SJCRH30 (cell line): ENCODE results near the gene STK11. TPM values are rescaled to one million over a fixed set of nuclear protein-coding genes. Genes with fewer than 3 reads are reported as not detected.
A peak's percentile ranks its signal among the peaks of the same experiment; 100 is the strongest.

ENCODE experiments used
- DNase-seq, 2 experiments: peaks; one replicate each; pipeline ENCODE4 v3.0.0-alpha.2; 2015 to 2020
- H3K27ac ChIP-seq: fragments of 250-450 bp; sonication (Bioruptor Pico); 2 replicates; pipeline ENCODE4 v1.5.1; 2020; ENCODE audit warnings: mild to moderate bottlenecking, moderate library complexity
- H3K27me3 ChIP-seq: fragments of 250-450 bp; sonication (Bioruptor Pico); 2 replicates; pipeline ENCODE4 v1.5.1; 2020; ENCODE audit warnings: mild to moderate bottlenecking, moderate library complexity
- H3K36me3 ChIP-seq: fragments of 250-450 bp; sonication (Bioruptor Pico); 2 replicates; pipeline ENCODE4 v1.5.1; 2020; ENCODE audit warnings: mild to moderate bottlenecking, moderate library complexity
- H3K4me1 ChIP-seq: fragments of 250-450 bp; sonication (Bioruptor Pico); 2 replicates; pipeline ENCODE4 v1.5.1; 2020; ENCODE audit warnings: mild to moderate bottlenecking, moderate library complexity
- H3K4me3 ChIP-seq: fragments of 250-450 bp; sonication (Bioruptor Pico); 2 replicates; pipeline ENCODE4 v1.5.1; 2020; ENCODE audit warnings: mild to moderate bottlenecking, moderate library complexity
- H3K9me3 ChIP-seq: fragments of 250-450 bp; sonication (Bioruptor Pico); replicated peaks from 2 replicates; pipeline ENCODE4 v1.5.1; 2020; ENCODE audit warnings: mild to moderate bottlenecking, moderate library complexity
- total RNA-seq: library from RNA; depleted of rRNA; stranded (reverse); fragments of >200 nt; shearing (Covaris generic); gene quantifications from 2 replicates; pipeline ENCODE4 v1.2.3, GENCODE V29; 2014

Gene STK11
- total RNA-seq, 1 experiment from 2014 or later: 43.6 TPM

DNA sequence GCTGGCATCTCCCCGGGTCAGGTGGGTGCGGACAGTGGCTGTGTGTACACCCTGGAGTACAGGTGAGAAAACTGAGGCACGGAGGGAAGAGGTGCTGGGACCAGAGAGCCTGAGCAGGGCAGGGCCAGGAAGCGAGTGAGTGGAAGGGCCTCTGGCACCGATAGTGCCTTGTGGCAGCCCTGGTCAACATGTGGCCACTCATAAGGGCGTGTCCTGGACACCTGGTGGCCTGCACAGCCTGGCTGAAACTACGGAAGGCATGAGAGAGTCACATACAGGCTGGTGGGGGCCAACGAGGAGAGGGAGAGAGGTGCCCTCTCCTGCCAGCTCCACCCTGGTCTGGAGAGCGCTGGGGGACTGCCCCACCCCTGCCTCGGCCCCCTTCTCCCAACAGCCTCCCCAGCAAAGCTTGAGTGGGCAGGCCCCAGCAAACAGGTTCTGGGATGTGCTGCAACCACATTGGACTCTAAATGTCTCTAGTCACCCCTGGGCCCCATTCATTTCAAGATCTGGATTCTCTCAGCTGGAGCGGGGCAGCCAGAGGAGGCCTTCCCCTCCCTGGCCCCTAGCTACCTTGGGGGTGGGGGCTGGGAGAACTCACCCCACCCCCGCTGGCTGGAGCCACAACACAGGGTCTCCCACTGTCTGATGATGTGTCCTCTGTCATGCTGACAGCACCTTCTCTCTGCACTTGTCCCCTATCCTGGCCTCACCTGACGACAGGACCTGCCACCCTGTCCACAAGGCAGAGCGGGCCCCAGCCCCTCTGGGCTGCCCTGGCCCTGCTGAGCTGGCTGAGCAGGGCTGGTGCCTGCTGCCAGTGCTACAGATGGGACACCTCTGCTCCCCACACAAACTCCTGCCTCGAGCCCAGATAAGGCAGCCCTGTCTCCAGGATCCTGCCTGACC is 26.4 kb downstream of the STK11 start:
- no peaks in the 10 kb centered on the region for H3K27me3 ChIP-seq
- peaks cover 11% of the 10 kb centered on the region for H3K36me3 ChIP-seq
- H3K4me1 ChIP-seq: peaks cover 11% of the 10 kb centered on the region; the same call in 1 of the 2 replicates
- no peak overlapping the region for H3K4me3 ChIP-seq
- H3K27ac ChIP-seq: peak overlapping the region; percentile 17; the same call in 1 of the 2 replicates
- H3K9me3 ChIP-seq: no peaks in the 10 kb centered on the region
- DNase-seq: no peak

DNA sequence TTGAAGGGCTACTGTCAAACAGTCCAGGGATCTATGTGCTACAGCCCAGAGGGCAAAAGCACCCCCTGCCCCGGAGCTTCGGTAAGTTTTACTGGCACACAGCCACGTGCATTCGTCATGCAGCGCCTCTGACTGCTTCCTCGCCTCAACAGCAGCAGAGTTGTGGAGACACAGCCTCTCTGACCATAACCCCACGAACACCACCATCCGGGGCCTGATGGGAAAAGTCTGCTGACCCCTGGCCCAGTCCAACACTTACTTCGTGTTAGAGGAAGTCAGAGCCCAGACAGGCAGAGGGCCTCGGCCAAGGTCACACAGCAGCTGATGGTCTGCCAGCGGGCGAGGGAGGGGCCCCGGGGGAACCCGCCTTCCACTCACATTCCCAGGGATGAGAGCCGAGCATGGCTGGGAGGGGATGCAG is 27.1 kb downstream of the STK11 start:
- no peaks in the 10 kb centered on the region for H3K9me3 ChIP-seq
- H3K27me3 ChIP-seq: no peaks in the 10 kb centered on the region
- H3K27ac ChIP-seq: peak overlapping the region; percentile 17; the same call in 1 of the 2 replicates
- peaks cover 5% of the 10 kb centered on the region for H3K36me3 ChIP-seq
- H3K4me3 ChIP-seq: no peak overlapping the region
- DNase-seq: peak; percentile 51 to 57
- H3K4me1 ChIP-seq: peaks cover 11% of the 10 kb centered on the region; the same call in 1 of the 2 replicates

DNA sequence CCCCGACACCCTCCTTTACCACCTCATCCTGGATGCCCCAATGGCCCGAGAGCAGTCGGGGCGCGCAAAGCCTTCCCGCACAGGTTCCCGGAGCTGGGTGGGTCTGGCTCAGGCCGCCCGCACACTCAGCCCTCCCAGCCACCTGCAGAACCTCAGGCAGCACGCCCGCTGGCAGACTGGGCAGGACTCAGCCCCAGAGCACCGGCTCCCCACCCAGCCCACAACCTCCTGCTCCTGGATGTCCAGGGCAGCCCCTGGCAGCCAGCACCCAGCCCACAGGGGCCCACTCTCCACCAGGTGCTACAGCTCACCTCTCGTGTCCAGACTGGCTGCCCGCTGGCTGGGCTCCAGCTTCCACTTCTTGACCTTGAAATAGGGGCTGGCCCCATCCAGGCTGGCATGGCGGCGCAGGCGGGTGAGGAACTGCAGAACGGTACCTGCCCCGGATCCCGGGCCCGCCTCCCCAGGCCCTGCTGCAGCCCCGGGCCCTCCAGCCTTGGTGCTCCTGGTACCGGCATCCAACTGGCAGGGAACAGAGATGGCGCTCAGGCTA is 27.6 kb downstream of the STK11 start:
- peak overlapping the region; percentile 17; the same call in 1 of the 2 replicates for H3K27ac ChIP-seq
- no peaks in the 10 kb centered on the region for H3K9me3 ChIP-seq
- no peak overlapping the region for H3K4me3 ChIP-seq

DNA sequence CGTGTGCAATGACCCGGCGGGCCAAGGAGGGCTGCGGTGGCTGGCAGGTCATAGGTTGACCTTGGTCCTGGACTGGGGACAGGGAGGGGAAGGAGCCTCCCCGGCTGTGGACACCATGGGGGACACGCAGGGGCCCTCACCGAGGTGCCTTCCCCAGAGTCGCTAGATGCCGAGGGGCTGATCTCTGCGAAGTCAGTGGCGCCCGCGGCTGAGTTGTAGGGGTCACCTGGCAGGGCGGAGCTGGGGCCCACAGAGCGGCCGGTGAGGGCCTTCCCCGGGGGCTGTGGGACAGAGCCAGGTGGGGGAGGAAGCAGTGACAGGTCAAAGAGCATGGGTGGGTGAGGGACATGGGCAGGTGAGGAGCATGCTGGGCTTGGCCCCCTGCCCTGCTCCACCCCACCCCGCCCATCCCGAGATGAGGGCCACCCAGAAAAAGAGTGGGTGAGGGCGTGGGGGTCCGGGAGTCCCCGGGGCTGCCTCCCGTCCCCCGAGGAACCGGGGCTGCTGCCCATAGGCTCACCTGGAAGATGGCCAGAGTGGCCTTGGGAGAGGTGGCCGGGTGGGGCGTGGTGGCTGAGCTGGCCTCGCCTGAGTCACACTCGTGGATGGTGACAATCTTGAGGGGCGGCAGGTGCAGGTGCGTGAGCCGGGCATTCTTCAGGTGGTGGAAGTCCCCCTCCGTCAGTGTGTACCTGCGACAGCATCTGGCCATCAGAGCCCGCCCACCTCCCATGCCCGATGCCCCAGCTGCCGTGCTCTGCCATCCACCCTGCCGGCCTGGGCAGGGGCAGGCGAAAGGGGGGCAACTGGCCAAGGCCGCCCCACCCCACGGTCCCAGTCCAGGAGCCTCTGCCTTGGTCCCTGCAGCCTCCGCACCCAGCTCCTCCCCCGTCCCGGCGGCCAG is 28.7 kb downstream of the STK11 start:
- peaks cover 11% of the 10 kb centered on the region; the same call in 1 of the 2 replicates for H3K4me1 ChIP-seq
- no peak overlapping the region for H3K27ac ChIP-seq
- no peak overlapping the region for H3K4me3 ChIP-seq
- no peaks in the 10 kb centered on the region for H3K36me3 ChIP-seq
- no peaks in the 10 kb centered on the region for H3K9me3 ChIP-seq
- peaks cover 4% of the 10 kb centered on the region; the same call in 1 of the 2 replicates for H3K27me3 ChIP-seq
- no peak for DNase-seq

More for the DNA sequence above, 27.6 kb downstream of the STK11 start:
- H3K27me3 ChIP-seq: peaks cover 1% of the 10 kb centered on the region; the same call in 1 of the 2 replicates
- peaks cover under 1% of the 10 kb centered on the region for H3K36me3 ChIP-seq
- no peak for DNase-seq
- H3K4me1 ChIP-seq: peaks cover 11% of the 10 kb centered on the region; the same call in 1 of the 2 replicates

DNA sequence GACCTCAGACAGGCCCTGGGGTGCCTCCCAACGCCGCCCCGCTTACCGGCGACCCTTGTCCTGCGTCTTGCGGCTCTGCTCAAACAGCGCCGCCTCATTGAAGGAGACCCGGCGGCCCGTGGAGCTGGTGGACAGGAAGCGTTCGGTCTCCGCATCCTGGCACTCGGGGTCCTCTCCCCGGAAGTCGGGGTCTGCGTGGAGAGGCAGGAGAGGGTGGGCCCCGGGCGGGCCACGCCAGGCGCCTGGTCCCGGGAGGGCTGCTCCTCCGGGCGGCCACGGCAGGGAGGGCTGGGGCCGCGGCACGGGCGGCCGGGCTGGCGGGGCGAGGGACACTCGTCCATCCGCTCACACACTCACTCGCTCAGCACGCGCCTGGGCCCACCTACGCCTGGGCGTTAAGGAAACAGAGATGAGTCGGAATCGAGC is 29.4 kb downstream of the STK11 start:
- no peaks in the 10 kb centered on the region for H3K36me3 ChIP-seq
- H3K27me3 ChIP-seq: peaks cover 4% of the 10 kb centered on the region; the same call in 1 of the 2 replicates
- no peaks in the 10 kb centered on the region for H3K9me3 ChIP-seq
- DNase-seq: no peak
- no peak overlapping the region for H3K4me3 ChIP-seq
- no peak overlapping the region for H3K27ac ChIP-seq
- peaks cover 11% of the 10 kb centered on the region; the same call in 1 of the 2 replicates for H3K4me1 ChIP-seq

GRCh38 chr19:1235625-1236538 is 30.3 kb downstream of the STK11 start:
- Histone ChIP-seq H3K36me3 (no peaks in the 10 kb centered on the region), H3K27me3 (peaks cover 4% of the 10 kb centered on the region; the same call in 1 of the 2 replicates), H3K4me1 (peaks cover 12% of the 10 kb centered on the region; the same call in 1 of the 2 replicates), H3K4me3 (peak overlapping the region; percentile 61), H3K27ac (no peak overlapping the region), H3K9me3 (no peaks in the 10 kb centered on the region)
- DNase-seq: no peak

DNA sequence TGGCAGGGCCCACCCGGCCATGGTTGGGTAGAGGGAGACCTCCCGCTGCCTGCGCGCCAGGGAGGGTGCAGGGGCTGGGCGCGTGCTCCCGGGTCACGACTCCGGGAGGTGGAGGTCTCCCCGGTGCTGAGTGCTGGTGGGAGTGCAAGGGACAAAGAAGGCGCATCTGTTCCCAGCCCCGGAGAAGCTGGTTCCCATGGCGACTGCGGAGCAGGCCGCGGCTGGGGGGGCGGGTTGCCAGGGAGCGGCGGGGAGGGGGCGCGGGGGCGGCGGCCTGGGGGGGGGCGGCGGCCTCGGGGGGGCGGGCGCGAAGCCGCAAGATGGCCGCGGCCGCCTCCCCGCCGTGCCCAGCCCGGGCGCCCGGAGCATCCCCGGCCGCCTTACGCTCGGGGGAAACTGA is 31.0 kb downstream of the STK11 start:
- H3K36me3 ChIP-seq: no peaks in the 10 kb centered on the region
- H3K4me1 ChIP-seq: peaks cover 14% of the 10 kb centered on the region; the same call in 1 of the 2 replicates
- H3K27me3 ChIP-seq: peaks cover 4% of the 10 kb centered on the region; the same call in 1 of the 2 replicates
- no peak overlapping the region for H3K27ac ChIP-seq
- H3K4me3 ChIP-seq: peak overlapping the region; percentile 61
- no peaks in the 10 kb centered on the region for H3K9me3 ChIP-seq
- DNase-seq: peak in 1 of 2 experiments; percentile 42

DNA sequence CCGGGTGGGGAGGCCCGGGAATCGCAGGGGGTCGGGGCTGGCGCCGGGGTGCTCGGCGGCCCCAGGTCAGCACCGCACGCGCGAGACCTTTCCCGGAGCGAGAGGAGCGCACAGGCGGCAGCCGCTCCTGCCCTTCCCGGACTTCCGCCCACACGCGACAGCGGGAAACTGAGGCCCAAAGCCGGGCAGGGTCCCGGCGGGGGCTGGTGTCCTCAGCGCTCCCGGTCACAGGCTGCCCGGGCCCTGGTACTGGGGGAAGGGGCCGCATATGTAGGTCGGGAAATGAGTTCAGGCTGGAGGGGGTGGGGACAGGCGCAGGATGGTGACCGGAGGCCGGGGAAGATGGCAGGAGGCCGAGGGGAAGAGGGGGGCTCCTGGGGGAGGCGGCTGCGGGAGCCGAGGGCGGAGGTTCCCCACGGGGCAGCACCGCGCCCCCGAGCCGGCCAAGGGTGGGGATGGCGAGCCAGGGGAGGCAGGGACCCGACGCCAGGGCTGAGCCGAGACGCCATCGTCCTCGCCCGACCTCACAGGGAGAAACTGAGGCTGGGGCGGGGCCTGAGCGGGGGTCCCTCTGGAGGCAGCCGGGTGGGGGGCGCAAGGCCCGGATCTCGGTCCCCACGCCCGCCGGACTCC is 31.6 kb downstream of the STK11 start:
- Histone ChIP-seq H3K27ac (no peak overlapping the region), H3K9me3 (no peaks in the 10 kb centered on the region), H3K4me1 (peaks cover 14% of the 10 kb centered on the region; the same call in 1 of the 2 replicates), H3K36me3 (no peaks in the 10 kb centered on the region), H3K27me3 (peaks cover 4% of the 10 kb centered on the region; the same call in 1 of the 2 replicates), H3K4me3 (peak overlapping the region; percentile 61)
- no peak for DNase-seq

DNA sequence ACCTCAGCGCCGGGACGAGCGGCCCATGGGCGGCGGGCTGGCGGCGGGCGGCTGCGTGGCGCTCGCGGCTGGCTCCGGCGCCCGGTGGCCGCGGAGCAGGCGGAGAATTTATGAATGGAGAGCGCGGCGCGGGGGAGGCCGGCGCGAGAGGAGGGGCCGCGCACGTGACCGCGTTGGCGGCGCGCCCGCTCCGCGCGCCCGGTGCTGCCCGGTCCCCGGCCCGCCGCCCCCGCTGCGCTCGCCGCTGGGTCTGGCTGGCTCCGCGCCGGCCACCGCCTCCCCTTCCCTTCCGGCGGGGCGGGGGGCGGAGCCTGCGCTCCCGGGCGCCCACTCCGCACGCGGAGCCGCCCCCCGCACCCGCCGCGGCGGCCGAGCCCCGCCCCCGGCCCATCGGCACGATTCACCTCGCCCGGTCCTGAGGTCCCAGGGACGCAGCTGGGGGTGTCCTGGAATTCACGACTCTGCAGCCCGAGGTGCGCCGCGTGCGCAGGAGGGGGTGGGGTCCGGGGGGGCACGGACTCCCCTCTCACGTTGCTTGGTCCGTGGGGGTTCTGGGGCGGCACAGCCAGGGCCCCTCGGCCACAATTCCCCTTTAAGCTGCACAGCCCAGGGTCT is 32.3 kb downstream of the STK11 start, which contains the start of gene CBARP:
CBARP (minus strand) TSS at position 252 of the 615 bp plus-strand sequence. CDS start 1,905 bp downstream, outside the sequence.
- peak in 1 of 2 experiments; percentile 51 for DNase-seq
- Histone ChIP-seq H3K27ac (no peak within 1 kb of the TSS), H3K4me1 (peaks cover 7% of the 10 kb centered on the region; the same call in 1 of the 2 replicates), H3K9me3 (no peaks in the 10 kb centered on the region), H3K27me3 (peaks cover 4% of the 10 kb centered on the region; the same call in 1 of the 2 replicates), H3K4me3 (peak within 1 kb of the TSS; percentile 61), H3K36me3 (no peaks in the 10 kb centered on the region)

GRCh38 chr19:1238369-1239303 is 33.1 kb downstream of the STK11 start:
- no peak for DNase-seq
- Histone ChIP-seq H3K9me3 (no peaks in the 10 kb centered on the region), H3K4me1 (peaks cover 6% of the 10 kb centered on the region; the same call in 1 of the 2 replicates), H3K4me3 (peak overlapping the region; percentile 46), H3K27me3 (peaks cover 4% of the 10 kb centered on the region; the same call in 1 of the 2 replicates), H3K36me3 (no peaks in the 10 kb centered on the region), H3K27ac (no peak overlapping the region)

- no peak overlapping the region for H3K27ac ChIP-seq
- H3K36me3 ChIP-seq: no peaks in the 10 kb centered on the region
- no peaks in the 10 kb centered on the region for H3K9me3 ChIP-seq
- DNase-seq: no peak
- H3K4me3 ChIP-seq: peak overlapping the region; percentile 57
- peaks cover 6% of the 10 kb centered on the region; the same call in 1 of the 2 replicates for H3K4me1 ChIP-seq
- peaks cover 4% of the 10 kb centered on the region; the same call in 1 of the 2 replicates for H3K27me3 ChIP-seq
Observed at GRCh38 chr19:1239420-1239795, 33.8 kb downstream of the STK11 start.
